ENCODE measurements around the gene TBL3. TPM values are rescaled to one million over a fixed set of nuclear protein-coding genes. Genes with fewer than 3 reads are reported as not detected.

The TBL3 gene
- total RNA-seq, 1 experiment from 2014 or later = 68.9 TPM

DNA sequence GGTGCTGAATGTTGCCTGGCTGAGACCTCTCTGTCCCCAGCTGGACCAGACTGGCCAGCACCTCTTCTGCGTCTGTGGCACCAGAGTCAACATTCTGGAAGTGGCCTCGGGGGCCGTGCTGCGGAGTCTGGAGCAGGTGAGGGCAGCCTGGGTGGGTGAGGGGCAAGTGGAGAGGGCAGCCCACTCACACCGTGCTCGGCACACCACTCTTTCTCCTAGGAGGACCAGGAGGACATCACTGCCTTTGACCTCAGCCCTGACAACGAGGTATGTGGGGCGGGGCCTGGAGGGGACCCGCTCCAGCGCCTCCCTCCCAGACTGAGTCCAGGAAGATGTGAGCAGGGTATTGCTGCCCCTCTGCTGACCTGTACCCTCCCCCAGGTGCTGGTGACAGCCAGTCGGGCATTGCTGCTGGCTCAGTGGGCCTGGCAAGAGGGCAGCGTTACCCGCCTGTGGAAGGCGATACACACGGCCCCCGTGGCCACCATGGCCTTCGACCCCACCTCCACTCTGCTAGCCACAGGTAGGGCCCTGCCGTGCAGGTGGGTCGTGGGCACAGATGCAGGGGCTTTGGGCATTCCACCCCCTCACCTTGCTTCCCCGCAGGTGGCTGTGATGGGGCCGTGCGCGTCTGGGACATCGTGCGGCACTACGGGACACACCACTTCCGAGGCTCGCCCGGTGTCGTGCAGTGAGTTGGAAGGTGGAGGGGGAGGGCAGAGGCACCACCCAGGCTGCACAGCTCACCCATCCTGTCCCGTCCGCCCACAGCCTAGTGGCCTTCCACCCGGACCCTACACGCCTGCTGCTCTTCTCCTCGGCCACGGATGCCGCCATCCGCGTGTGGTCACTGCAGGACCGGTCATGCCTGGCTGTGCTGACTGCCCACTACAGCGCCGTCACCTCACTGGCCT is 2.6 kb downstream of the TBL3 start:
- ChIA-PET CTCF (no interaction called here), POLR2A (interaction anchor here (1.4 to 12.5 kb wide), 2 partner anchors 9 to 10 kb away, joined by 5 to 104 read pairs; partner anchors contain the start of genes RNF151 and RPS2), RAD21 (ENCODE audit: low non-redundant PET in 1 of 2, low total read pairs in 2 of 2, uncharacterized antibody in 2 of 2, unreplicated experiment in 2 of 2) (no interaction called here)
- peaks cover 37% of the 10 kb centered on the region for H3K79me2 ChIP-seq (ENCODE audit: insufficient read depth, low read length)
- no peak overlapping the region for H3K27ac ChIP-seq (ENCODE audit: low read depth, low read length)
- BruUV-seq (replicated peaks) = no TSS peak
- peaks cover 0 to 41% of the 10 kb centered on the region in 2 experiments; a peak in 2 of 4 replicates for H3K36me3 ChIP-seq (ENCODE audit: control insufficient read depth in 1 of 2, insufficient read depth in 2 of 2, low read length in 2 of 2)
- no peak for ATAC-seq
- H2AFZ ChIP-seq (ENCODE audit: low read depth, low read length, poor library complexity, severe bottlenecking) = no peak overlapping the region
- no peaks in the 10 kb centered on the region for H4K20me1 ChIP-seq (ENCODE audit: insufficient read depth)
- H3K4me3 ChIP-seq (replicated peaks in 1 of 2; ENCODE audit: low read depth in 1 of 2, low read length in 2 of 2) = no peak overlapping the region
- H3K4me1 ChIP-seq (ENCODE audit: control insufficient read depth in 1 of 2, insufficient read depth in 2 of 2, low read length in 2 of 2) = peaks cover 12 to 37% of the 10 kb centered on the region in 2 experiments
- H3K4me2 ChIP-seq (ENCODE audit: low read length) = no peak overlapping the region
- no peak for DNase-seq (ENCODE audit: low read depth, low spot score)
- H3K9me2 ChIP-seq (ENCODE audit: insufficient read depth) = no peaks in the 10 kb centered on the region
- intact Hi-C loops (cut with micrococcal nuclease) = no loop called here
- H3K27me3 ChIP-seq (ENCODE audit: insufficient read depth, low read length) = no peaks in the 10 kb centered on the region
- TF ChIP-seq CBX3 (IDR thresholded peaks at IDR 0.05; ENCODE audit: low read depth) (no peak), SRF (IDR thresholded peaks at IDR 0.05; ENCODE audit: low read depth) (no peak), POLR2AphosphoS5 (IDR thresholded peaks at IDR 0.05; ENCODE audit: low read depth, low read length) (no peak), POLR2A (IDR thresholded peaks at IDR 0.05; ENCODE audit: borderline replicate concordance, extremely low read depth, insufficient read depth, insufficient read length) (no peak), SIN3A (IDR thresholded peaks at IDR 0.05; ENCODE audit: low read depth) (no peak), CEBPB (IDR thresholded peaks at IDR 0.05; ENCODE audit: low read depth) (no peak)
- TF ChIP-seq, protein P1, sequence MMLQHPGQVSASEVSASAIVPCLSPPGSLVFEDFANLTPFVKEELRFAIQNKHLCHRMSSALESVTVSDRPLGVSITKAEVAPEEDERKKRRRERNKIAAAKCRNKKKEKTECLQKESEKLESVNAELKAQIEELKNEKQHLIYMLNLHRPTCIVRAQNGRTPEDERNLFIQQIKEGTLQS (IDR thresholded peaks at IDR 0.05) = no peak
- TF ChIP-seq, protein P2, sequence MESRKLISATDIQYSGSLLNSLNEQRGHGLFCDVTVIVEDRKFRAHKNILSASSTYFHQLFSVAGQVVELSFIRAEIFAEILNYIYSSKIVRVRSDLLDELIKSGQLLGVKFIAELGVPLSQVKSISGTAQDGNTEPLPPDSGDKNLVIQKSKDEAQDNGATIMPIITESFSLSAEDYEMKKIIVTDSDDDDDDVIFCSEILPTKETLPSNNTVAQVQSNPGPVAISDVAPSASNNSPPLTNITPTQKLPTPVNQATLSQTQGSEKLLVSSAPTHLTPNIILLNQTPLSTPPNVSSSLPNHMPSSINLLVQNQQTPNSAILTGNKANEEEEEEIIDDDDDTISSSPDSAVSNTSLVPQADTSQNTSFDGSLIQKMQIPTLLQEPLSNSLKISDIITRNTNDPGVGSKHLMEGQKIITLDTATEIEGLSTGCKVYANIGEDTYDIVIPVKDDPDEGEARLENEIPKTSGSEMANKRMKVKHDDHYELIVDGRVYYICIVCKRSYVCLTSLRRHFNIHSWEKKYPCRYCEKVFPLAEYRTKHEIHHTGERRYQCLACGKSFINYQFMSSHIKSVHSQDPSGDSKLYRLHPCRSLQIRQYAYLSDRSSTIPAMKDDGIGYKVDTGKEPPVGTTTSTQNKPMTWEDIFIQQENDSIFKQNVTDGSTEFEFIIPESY (IDR thresholded peaks at IDR 0.05; ENCODE audit: extremely low read depth, insufficient replicate concordance, low read length) = no peak
- no peak overlapping the region for H3K9ac ChIP-seq (ENCODE audit: low read length)
- H3K9me3 ChIP-seq (ENCODE audit: control insufficient read depth in 1 of 2, insufficient read depth in 1 of 2, low read depth in 1 of 2, low read length in 2 of 2) = no peaks in the 10 kb centered on the region

Measured in HCT116 (cell line).